K562 (cell line): Measurements from ENCODE around the gene UBA7. TPM values are rescaled to one million over a fixed set of nuclear protein-coding genes. Genes with fewer than 3 reads are reported as not detected.
A peak's percentile ranks its signal among the peaks of the same experiment; 100 is the strongest.

Source experiments
- CEBPB ChIP-seq: fragments of 450-650 bp; IDR thresholded peaks from 2 replicates; pipeline ENCODE4 v1.6.1; 2016; ENCODE audit warnings: missing genetic modification characterization, missing compliant biosample characterization
- CHD4 ChIP-seq: fragments of 200-600 bp; sonication (generic); IDR thresholded peaks from 3 replicates; pipeline ENCODE4 v1.6.1; 2012; ENCODE audit warnings: low read depth, mild to moderate bottlenecking, mixed read lengths, low read length, inconsistent platforms; ENCODE audit not compliant: insufficient read depth, insufficient replicate concordance, poor library complexity, severe bottlenecking
- CREB5 ChIP-seq: fragments of 250-450 bp; sonication (Bioruptor Pico); IDR thresholded peaks from 2 replicates; pipeline ENCODE4 v1.5.0; 2020; ENCODE audit warnings: mild to moderate bottlenecking
- E4F1 ChIP-seq: fragments of 250-450 bp; sonication (Bioruptor Pico); IDR thresholded peaks from 2 replicates; pipeline ENCODE4 v1.5.0; 2021; ENCODE audit warnings: mild to moderate bottlenecking, borderline replicate concordance
- ELK1 ChIP-seq: sonication (generic); formaldehyde crosslinking; IDR thresholded peaks from 2 replicates; pipeline ENCODE4 v1.8.1; 2022; ENCODE audit warnings: missing genetic modification reagents
- FOXK1 ChIP-seq: sonication (generic); formaldehyde crosslinking; IDR thresholded peaks from 2 replicates; pipeline ENCODE4 v1.8.0; 2022; ENCODE audit warnings: missing genetic modification reagents, mild to moderate bottlenecking, borderline replicate concordance
- KDM1A ChIP-seq, 2 experiments: fragments of 450-650 bp; IDR thresholded peaks; 2 replicates each; pipeline ENCODE4 v1.6.1; 2016; ENCODE audit warnings: mild to moderate bottlenecking in 2 of 2
- LARP7 ChIP-seq: fragments of 450-650 bp; IDR thresholded peaks from 2 replicates; pipeline ENCODE4 v1.6.1; 2016
- MTA2 ChIP-seq: fragments of 450-650 bp; IDR thresholded peaks from 2 replicates; pipeline ENCODE4 v1.6.1; 2016; ENCODE audit warnings: low read depth
- POLR2A ChIP-seq: fragments of 450-650 bp; conservative IDR thresholded peaks from 2 replicates; pipeline ENCODE4 v1.6.1; 2016
- RFX5 ChIP-seq: IDR thresholded peaks from 2 replicates; pipeline ENCODE4 v1.6.1; 2011; ENCODE audit warnings: low read depth, mild to moderate bottlenecking, improper control_type of control experiment, low read length
- SRF ChIP-seq, 2 experiments: fragments of 250-450, 450-650 bp in 1 of 2; sonication (Bioruptor Pico) in 1 of 2; sonication (generic) in 1 of 2; formaldehyde crosslinking; IDR thresholded peaks; 2 replicates each; pipeline versions ENCODE4 v1.5.0 to v1.5.1; 2020 to 2022; ENCODE audit warnings: mild to moderate bottlenecking in 1 of 2, missing genetic modification reagents in 1 of 2
- TBL1XR1 ChIP-seq, 2 experiments: IDR thresholded peaks; 2 replicates each; pipeline ENCODE4 v1.6.1; 2012; ENCODE audit warnings: improper control_type of control experiment in 2 of 2, low read length in 2 of 2, mild to moderate bottlenecking in 1 of 2
- ZNF133 ChIP-seq: fragments of 250-450 bp; sonication (Bioruptor Pico); IDR thresholded peaks from 2 replicates; pipeline ENCODE4 v1.4.0; 2020; ENCODE audit warnings: mild to moderate bottlenecking
- ZNF280A ChIP-seq: fragments of 450-650 bp; IDR thresholded peaks from 2 replicates; pipeline ENCODE4 v1.6.1; 2018; ENCODE audit warnings: mild to moderate bottlenecking, low read depth; ENCODE audit not compliant: partially characterized antibody
- ZNF512 ChIP-seq: IDR thresholded peaks from 2 replicates; pipeline ENCODE4 v1.6.1; 2016; ENCODE audit warnings: missing genetic modification characterization, missing compliant biosample characterization
- polyA plus RNA-seq, 8 experiments: library from polyadenylated mRNA; depleted of rRNA in 4 of 8; stranded (reverse) in 5 of 8; unstranded in 3 of 8; fragments of >200 nt; fragmentation: Nextera tagmentation in 2 of 8; fragmentation: Illumina TruSeq in 1 of 8; extraction: Ambion mirVana in 2 of 8; extraction: Trizol in 1 of 8; gene quantifications; 2 replicates each; pipeline versions ENCODE4 v1.2.1 to v1.2.3, GENCODE V29; 2011 to 2014; ENCODE audit warnings: inconsistent platforms in 1 of 8, missing spikeins in 1 of 8
- total RNA-seq, 7 experiments: library from RNA; depleted of rRNA in 6 of 7; stranded (reverse); fragments of >200 nt in 6 of 7; fragmentation: Illumina TruSeq in 2 of 7; extraction: Trizol in 2 of 7; gene quantifications; 2 replicates each; pipeline versions ENCODE4 v1.2.1 to v1.2.3, GENCODE V29; 2011 to 2021; ENCODE audit warnings: low replicate concordance in 1 of 7

UBA7 gene
- total and polyA plus RNA-seq, 9 of the 15 experiments (the other 6 are each of a cell fraction or from before 2014, with no cell fraction given), result 0.17 to 3.3 (median 2.0) TPM

GRCh38 chr3:49856181-49857005, 42.6 kb upstream of the UBA7 start, which contains the start of gene TRAIP (continued):
- TF ChIP-seq CEBPB (tag), result no peak
- TF ChIP-seq KDM1A (IDR thresholded peaks at IDR 0.05), result no peak
- no peak for TF ChIP-seq ZNF512 (tag)
- TF ChIP-seq TBL1XR1 (IDR thresholded peaks at IDR 0.05; ENCODE audit: low read length in 2 of 2), result no peak
- no peak for TF ChIP-seq SRF (CRISPR knock-in tag; IDR thresholded peaks at IDR 0.05)
- no peak for TF ChIP-seq ZNF133 (CRISPR knock-in tag)
- TF ChIP-seq ZNF280A, result no peak
- peak; percentile 82 for TF ChIP-seq POLR2A
- TF ChIP-seq FOXK1 (CRISPR knock-in tag), result no peak
- no peak for TF ChIP-seq CREB5 (CRISPR knock-in tag)
- TF ChIP-seq ELK1 (CRISPR knock-in tag), result no peak
- TF ChIP-seq RFX5, result no peak
- TF ChIP-seq MTA2, result no peak
- no peak for TF ChIP-seq LARP7
- no peak for TF ChIP-seq E4F1 (CRISPR knock-in tag)
- TF ChIP-seq CHD4, result no peak
